Endodermal cell (in vitro differentiated cells): Measurements from ENCODE around the gene SFPQ. TPM values are rescaled to one million over a fixed set of nuclear protein-coding genes. Genes with fewer than 3 reads are reported as not detected.

Experiments used
- DNase-seq: peaks from one replicate; pipeline ENCODE4 v3.0.0-alpha.2; 2017
- H3K27ac ChIP-seq: 2 replicates; pipeline ENCODE4 v1.5.1; 2013; ENCODE audit warnings: mild to moderate bottlenecking, low read depth, low read length, moderate library complexity
- H3K27me3 ChIP-seq: 2 replicates; pipeline ENCODE4 v1.6.1; 2013; ENCODE audit warnings: mild to moderate bottlenecking, low read length, moderate library complexity; ENCODE audit not compliant: insufficient read depth, control insufficient read depth, poor library complexity, severe bottlenecking
- H3K36me3 ChIP-seq: 2 replicates; pipeline ENCODE4 v1.7.0; 2013; ENCODE audit warnings: mild to moderate bottlenecking, low read length, moderate library complexity; ENCODE audit not compliant: control insufficient read depth, insufficient read depth
- H3K4me1 ChIP-seq: one replicate; pipeline ENCODE4 v1.7.0; 2013; ENCODE audit warnings: low read length; ENCODE audit not compliant: control insufficient read depth, insufficient read depth
- H3K4me3 ChIP-seq: 2 replicates; pipeline ENCODE4 v1.5.1; 2013; ENCODE audit warnings: mild to moderate bottlenecking, low read length, moderate library complexity
- H3K9ac ChIP-seq: 2 replicates; pipeline ENCODE4 v1.6.1; 2013; ENCODE audit warnings: mild to moderate bottlenecking, low read length, moderate library complexity; ENCODE audit not compliant: poor library complexity, severe bottlenecking; ENCODE audit errors: extremely low read depth
- H3K9me3 ChIP-seq: 2 replicates; pipeline ENCODE4 v1.6.1; 2013; ENCODE audit warnings: mild to moderate bottlenecking, low read length, moderate library complexity; ENCODE audit not compliant: control insufficient read depth
- H3K27ac Mint-ChIP-seq: 2 replicates; pipeline ENCODE4 v1.8.0; 2020; ENCODE audit warnings: mixed read lengths
- H3K27me3 Mint-ChIP-seq: 2 replicates; pipeline ENCODE4 v1.8.0; 2021; ENCODE audit warnings: mild to moderate bottlenecking, mixed read lengths; ENCODE audit not compliant: insufficient read depth
- H3K36me3 Mint-ChIP-seq: 2 replicates; pipeline ENCODE4 v1.8.0; 2020; ENCODE audit warnings: low read depth, mixed read lengths
- H3K4me1 Mint-ChIP-seq: 2 replicates; pipeline ENCODE4 v1.8.0; 2020; ENCODE audit warnings: mixed read lengths
- H3K4me3 Mint-ChIP-seq: 2 replicates; pipeline ENCODE4 v1.8.0; 2020; ENCODE audit warnings: mild to moderate bottlenecking, moderate library complexity, mixed read lengths
- H3K9me3 Mint-ChIP-seq: 2 replicates; pipeline ENCODE4 v1.8.0; 2020; ENCODE audit warnings: mild to moderate bottlenecking, mixed read lengths
- CTCF ChIP-seq: fragments of 200-600 bp; sonication (generic); conservative IDR thresholded peaks from 2 replicates; pipeline ENCODE4 v1.5.0; 2021; ENCODE audit warnings: antibody characterized with exemption, mild to moderate bottlenecking
- WGBS, 2 experiments: methylation state at CpG; one replicate each; pipeline versions ENCODE4 v1.1.5 to v1.1.7; 2013; ENCODE audit warnings: missing lambda C conversion rate in 2 of 2, mixed read lengths in 1 of 2; ENCODE audit not compliant: insufficient coverage in 1 of 2, insufficient read length in 1 of 2; 5-methylcytosine and 5-hydroxymethylcytosine counted together
- total RNA-seq, 2 donors: library from RNA; stranded (reverse); fragmentation: NEBNext Ultra II Directional in 1 of 2; extraction: Animal tissue kit (Norgen Biotek cat#: 25700) in 1 of 2; gene quantifications; 2 replicates in 1 of 2; 3 replicates in 1 of 2; pipeline ENCODE4 v1.2.1, GENCODE V29; 2021

The SFPQ gene
- total RNA-seq, 2 donors from 2014 or later = 350 to 491 TPM

DNA sequence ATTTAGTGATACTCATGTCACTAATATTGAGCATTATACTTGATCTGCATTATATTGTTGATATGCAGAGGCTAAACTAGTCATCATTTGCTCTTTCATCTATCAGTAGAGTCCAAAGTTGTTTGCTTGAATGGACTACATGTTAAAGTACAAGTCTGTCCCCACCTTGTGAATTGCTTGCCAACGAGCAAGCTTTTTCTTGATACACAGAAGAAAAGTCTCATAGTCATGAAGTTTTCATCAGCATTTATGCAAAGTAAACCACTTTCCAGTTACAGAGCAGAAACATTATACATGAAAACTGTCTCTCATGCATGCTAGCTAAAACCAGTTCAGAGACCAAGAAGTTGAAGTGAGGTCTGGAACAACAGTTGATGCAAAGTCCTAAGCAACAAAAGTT is 13.0 kb downstream of the SFPQ start:
- peaks cover 96% of the 10 kb centered on the region for H3K36me3 Mint-ChIP-seq
- H3K4me1 ChIP-seq = peaks cover 11% of the 10 kb centered on the region
- WGBS, 2 experiments = 80 to 98% methylated on average over 1 of the region's 1 CpG

DNA sequence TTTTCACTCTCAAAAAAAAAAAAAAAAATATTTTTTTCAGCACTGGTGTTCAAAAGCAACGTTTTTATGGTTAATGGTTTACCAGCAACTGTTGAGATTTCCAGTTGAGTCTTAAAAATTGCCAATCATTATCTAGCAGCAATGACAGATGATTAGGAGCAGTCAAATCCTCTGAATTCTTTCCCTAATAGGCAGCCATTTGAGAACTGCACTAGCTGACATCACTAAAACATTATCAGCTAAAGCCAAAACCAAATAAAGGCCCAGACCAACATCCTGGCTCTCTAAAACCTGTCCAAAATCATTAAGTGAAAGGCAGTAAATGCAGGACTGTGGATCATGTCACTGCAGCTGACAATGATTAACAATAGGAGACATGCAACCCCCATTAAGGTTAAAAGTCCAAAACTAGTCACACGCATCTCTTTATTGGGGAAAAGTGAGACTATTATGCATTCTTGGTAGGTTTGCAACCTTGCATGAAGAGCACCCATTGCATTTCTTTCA is 14.0 kb downstream of the SFPQ start:
- Histone ChIP-seq H3K4me3 (peak overlapping the region; percentile 61), H3K9ac (peak overlapping the region; percentile 0), H3K4me1 (peaks cover 11% of the 10 kb centered on the region), H3K36me3 (peaks cover 89% of the 10 kb centered on the region), H3K27me3 (no peaks in the 10 kb centered on the region), H3K27ac (no peak overlapping the region), H3K9me3 (no peaks in the 10 kb centered on the region)
- H3K27me3 Mint-ChIP-seq = no peaks in the 10 kb centered on the region
- no peak for DNase-seq
- no peaks in the 10 kb centered on the region for H3K9me3 Mint-ChIP-seq
- H3K36me3 Mint-ChIP-seq = peaks cover 87% of the 10 kb centered on the region
- no peak for TF ChIP-seq CTCF
- peak overlapping the region; percentile 87 for H3K27ac Mint-ChIP-seq
- H3K4me1 Mint-ChIP-seq = peaks cover 57% of the 10 kb centered on the region
- WGBS, 2 experiments = 73 to 91% methylated on average over 2 of the region's 2 CpGs
- no peak overlapping the region for H3K4me3 Mint-ChIP-seq

More for the DNA sequence above, 13.0 kb downstream of the SFPQ start:
- H3K9me3 ChIP-seq = no peaks in the 10 kb centered on the region
- DNase-seq = no peak
- H3K4me3 ChIP-seq = peak overlapping the region; percentile 61
- H3K27me3 Mint-ChIP-seq = no peaks in the 10 kb centered on the region
- H3K4me3 Mint-ChIP-seq = no peak overlapping the region
- no peak for TF ChIP-seq CTCF
- H3K36me3 ChIP-seq = peaks cover 98% of the 10 kb centered on the region
- H3K27me3 ChIP-seq = no peaks in the 10 kb centered on the region
- no peak overlapping the region for H3K27ac ChIP-seq
- no peak overlapping the region for H3K27ac Mint-ChIP-seq
- H3K9me3 Mint-ChIP-seq = no peaks in the 10 kb centered on the region
- H3K9ac ChIP-seq = no peak overlapping the region
- peaks cover 63% of the 10 kb centered on the region for H3K4me1 Mint-ChIP-seq

DNA sequence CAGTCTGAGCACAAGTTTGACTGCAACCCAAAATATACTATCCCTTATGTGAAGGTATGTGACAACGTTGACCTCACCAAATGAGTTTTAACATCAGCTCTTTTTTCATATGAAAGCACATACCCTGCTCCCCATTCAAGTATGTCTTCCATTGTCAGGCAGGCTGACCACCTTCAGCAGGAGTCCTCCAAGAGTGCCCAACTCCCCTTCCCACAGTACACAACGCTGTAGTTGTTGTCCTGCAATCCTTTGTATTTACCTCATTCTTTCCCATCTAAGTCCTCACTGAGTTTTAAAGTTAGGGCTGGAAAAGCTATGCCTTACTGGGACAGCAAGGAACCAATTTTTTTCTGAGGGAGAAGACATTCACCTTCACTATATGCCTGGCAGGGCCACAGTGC is 14.7 kb downstream of the SFPQ start:
- peak overlapping the region; percentile 0 for H3K9ac ChIP-seq
- DNase-seq = no peak

More for the DNA sequence above, 14.7 kb downstream of the SFPQ start:
- no peak overlapping the region for H3K27ac ChIP-seq
- Mint-ChIP-seq H3K9me3 (no peaks in the 10 kb centered on the region), H3K27ac (peak overlapping the region; percentile 87), H3K4me3 (no peak overlapping the region), H3K36me3 (peaks cover 80% of the 10 kb centered on the region), H3K27me3 (no peaks in the 10 kb centered on the region), H3K4me1 (peaks cover 53% of the 10 kb centered on the region)
- no peaks in the 10 kb centered on the region for H3K27me3 ChIP-seq
- 87 to 100% methylated on average over 1 to 2 of the region's 2 CpGs for WGBS, 2 experiments
- H3K4me1 ChIP-seq = peaks cover 11% of the 10 kb centered on the region
- H3K36me3 ChIP-seq = peaks cover 83% of the 10 kb centered on the region
- peak overlapping the region; percentile 48 for H3K4me3 ChIP-seq
- no peaks in the 10 kb centered on the region for H3K9me3 ChIP-seq
- no peak for TF ChIP-seq CTCF
